Prostate gland (tissue), 2 donors: ENCODE measurements around the gene FAM193A. TPM values are rescaled to one million over a fixed set of nuclear protein-coding genes. Genes with fewer than 3 reads are reported as not detected.

Source experiments
- DNase-seq: peaks from one replicate; pipeline ENCODE4 v3.0.0-alpha.2; 2019; ENCODE audit warnings: low spot score
- H3K27ac ChIP-seq, 2 donors: fragments of 200-600 bp; sonication (generic); 2 replicates each; pipeline ENCODE4 v1.5.1; 2017 to 2019
- H3K27me3 ChIP-seq: fragments of 200-600 bp; sonication (generic); replicated peaks from 2 replicates; pipeline ENCODE4 v1.5.1; 2019; ENCODE audit not compliant: insufficient read depth
- H3K36me3 ChIP-seq, 2 donors: fragments of 200-600 bp; sonication (generic); 1 replicate in 1 of 2; 2 replicates in 1 of 2; pipeline versions ENCODE4 v1.5.1 to v1.8.1; 2017 to 2019
- H3K4me1 ChIP-seq: fragments of 200-600 bp; sonication (generic); replicated peaks from 2 replicates; pipeline ENCODE4 v1.5.1; 2019
- H3K4me3 ChIP-seq, 2 donors: fragments of 200-600 bp; sonication (generic); 2 replicates each; pipeline ENCODE4 v1.5.1; 2017 to 2019
- H3K9me3 ChIP-seq: fragments of 200-600 bp; sonication (generic); 2 replicates; pipeline ENCODE4 v1.5.1; 2017
- POLR2A ChIP-seq: fragments of 450-650 bp; IDR thresholded peaks from one replicate; pipeline ENCODE4 v1.6.1; 2016; ENCODE audit warnings: antibody characterized with exemption, mild to moderate bottlenecking
- POLR2AphosphoS5 ChIP-seq: sonication (generic); formaldehyde crosslinking; IDR thresholded peaks from one replicate; pipeline ENCODE4 v1.6.1; 2017; ENCODE audit warnings: antibody characterized with exemption
- WGBS: methylation state at CpG from one replicate; pipeline ENCODE4 v1.1.5; 2018; 5-methylcytosine and 5-hydroxymethylcytosine counted together
- intact Hi-C: fragments of 100-400 bp; cut with DNase I; formaldehyde crosslinking; loops from one replicate; pipeline ENCODE4 v1.14.2; 2022
- total RNA-seq, 2 donors: library from RNA; depleted of rRNA; stranded (reverse); fragments of >200 nt; gene quantifications; one replicate each; pipeline ENCODE4 v1.1.0, GENCODE V29; 2016
- TF ChIP-seq, protein P1 (sequence below), 4 experiments: fragments of 200-600 bp in 2 of 4; fragments of 450-650 bp in 2 of 4; sonication (generic) in 2 of 4; IDR thresholded peaks; 1 replicate in 3 of 4; 2 replicates in 1 of 4; pipeline ENCODE4 v1.5.1; 2016 to 2019; ENCODE audit warnings: antibody characterized with exemption in 4 of 4, mild to moderate bottlenecking in 2 of 4, moderate library complexity in 2 of 4

The FAM193A gene
- total RNA-seq, 2 donors from 2014 or later = 24.1 to 53.1 TPM

- Histone ChIP-seq H3K9me3 (no peaks in the 10 kb centered on the region), H3K4me3 (no peak overlapping the region), H3K36me3 (no peaks in the 10 kb centered on the region), H3K27ac (no peak overlapping the region), H3K4me1 (no peaks in the 10 kb centered on the region), H3K27me3 (no peaks in the 10 kb centered on the region)
- 78% methylated on average over 2 of the region's 2 CpGs for WGBS
- no peak for DNase-seq
- intact Hi-C loops = no loop called here
- no peak for TF ChIP-seq POLR2A
- TF ChIP-seq, protein P1, sequence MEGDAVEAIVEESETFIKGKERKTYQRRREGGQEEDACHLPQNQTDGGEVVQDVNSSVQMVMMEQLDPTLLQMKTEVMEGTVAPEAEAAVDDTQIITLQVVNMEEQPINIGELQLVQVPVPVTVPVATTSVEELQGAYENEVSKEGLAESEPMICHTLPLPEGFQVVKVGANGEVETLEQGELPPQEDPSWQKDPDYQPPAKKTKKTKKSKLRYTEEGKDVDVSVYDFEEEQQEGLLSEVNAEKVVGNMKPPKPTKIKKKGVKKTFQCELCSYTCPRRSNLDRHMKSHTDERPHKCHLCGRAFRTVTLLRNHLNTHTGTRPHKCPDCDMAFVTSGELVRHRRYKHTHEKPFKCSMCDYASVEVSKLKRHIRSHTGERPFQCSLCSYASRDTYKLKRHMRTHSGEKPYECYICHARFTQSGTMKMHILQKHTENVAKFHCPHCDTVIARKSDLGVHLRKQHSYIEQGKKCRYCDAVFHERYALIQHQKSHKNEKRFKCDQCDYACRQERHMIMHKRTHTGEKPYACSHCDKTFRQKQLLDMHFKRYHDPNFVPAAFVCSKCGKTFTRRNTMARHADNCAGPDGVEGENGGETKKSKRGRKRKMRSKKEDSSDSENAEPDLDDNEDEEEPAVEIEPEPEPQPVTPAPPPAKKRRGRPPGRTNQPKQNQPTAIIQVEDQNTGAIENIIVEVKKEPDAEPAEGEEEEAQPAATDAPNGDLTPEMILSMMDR (IDR thresholded peaks at IDR 0.05) = no peak
- TF ChIP-seq POLR2AphosphoS5 = no peak
Measured at GRCh38 chr4:2500547-2500946, 35.9 kb upstream of the FAM193A start.

- TF ChIP-seq, protein P1 (IDR thresholded peaks at IDR 0.05) = no peak
- 84% methylated on average over 7 of the region's 7 CpGs for WGBS
- no peaks in the 10 kb centered on the region for H3K36me3 ChIP-seq
- no peaks in the 10 kb centered on the region for H3K4me1 ChIP-seq
- no peak for DNase-seq
- intact Hi-C loops = no loop called here
- no peaks in the 10 kb centered on the region for H3K9me3 ChIP-seq
- no peaks in the 10 kb centered on the region for H3K27me3 ChIP-seq
- no peak overlapping the region for H3K4me3 ChIP-seq
- H3K27ac ChIP-seq = no peak overlapping the region
Measured at GRCh38 chr4:2501034-2501594, 35.3 kb upstream of the FAM193A start.

DNA sequence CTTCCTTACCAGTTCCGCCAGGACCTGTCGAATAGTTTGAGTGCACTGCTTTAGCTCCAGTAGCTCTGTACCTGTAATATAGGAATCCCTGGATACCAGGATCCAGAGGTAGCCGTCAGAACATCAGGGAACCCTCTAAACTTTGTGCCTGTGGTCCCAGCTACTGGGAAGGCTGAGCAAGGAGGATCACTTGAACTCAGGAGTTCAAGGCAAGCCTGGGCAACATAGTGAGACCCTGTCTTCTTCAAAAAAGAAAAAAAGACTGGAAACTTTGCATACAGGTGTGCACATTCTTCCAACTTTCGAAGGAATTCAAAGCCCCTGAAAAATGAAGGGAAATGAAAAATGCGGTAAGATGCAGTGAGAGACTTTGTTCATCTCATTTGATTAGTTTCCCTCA is 32.6 kb upstream of the FAM193A start:
- Histone ChIP-seq H3K4me1 (no peaks in the 10 kb centered on the region), H3K27ac (no peak overlapping the region), H3K27me3 (no peaks in the 10 kb centered on the region), H3K4me3 (no peak overlapping the region), H3K9me3 (no peaks in the 10 kb centered on the region), H3K36me3 (no peaks in the 10 kb centered on the region)
- WGBS = 96% methylated on average over 5 of the region's 5 CpGs
- intact Hi-C loops = no loop called here
- DNase-seq = no peak
- TF ChIP-seq POLR2A = no peak

GRCh38 chr4:2507259-2507658 is 29.2 kb upstream of the FAM193A start:
- 98% methylated on average over 4 of the region's 4 CpGs for WGBS

GRCh38 chr4:2507855-2508254 is 28.6 kb upstream of the FAM193A start:
- intact Hi-C loops = no loop called here
- Histone ChIP-seq H3K27ac (no peak overlapping the region), H3K27me3 (no peaks in the 10 kb centered on the region), H3K4me3 (no peak overlapping the region), H3K36me3 (peaks cover 6% of the 10 kb centered on the region in 2 donors), H3K4me1 (no peaks in the 10 kb centered on the region), H3K9me3 (no peaks in the 10 kb centered on the region)
- no peak for DNase-seq
- WGBS = 89% methylated on average over 7 of the region's 7 CpGs
- no peak for TF ChIP-seq POLR2AphosphoS5
- TF ChIP-seq POLR2A = no peak
- TF ChIP-seq, protein P1 (IDR thresholded peaks at IDR 0.05) = no peak

More at GRCh38 chr4:2507259-2507658, 29.2 kb upstream of the FAM193A start:
- no peaks in the 10 kb centered on the region for H3K9me3 ChIP-seq
- no peaks in the 10 kb centered on the region for H3K27me3 ChIP-seq
- no peak for DNase-seq
- H3K4me1 ChIP-seq = no peaks in the 10 kb centered on the region
- intact Hi-C loops = no loop called here
- TF ChIP-seq POLR2AphosphoS5 (no peak), POLR2A (no peak)
- TF ChIP-seq, protein P1 (IDR thresholded peaks at IDR 0.05) = no peak
- H3K36me3 ChIP-seq = no peaks in the 10 kb centered on the region
- H3K27ac ChIP-seq = no peak overlapping the region
- H3K4me3 ChIP-seq = no peak overlapping the region
